Measurements from ENCODE around the gene RPP14. TPM values are rescaled to one million over a fixed set of nuclear protein-coding genes. Genes with fewer than 3 reads are reported as not detected.
"Not testable (repeated sequence)": the region's sequence is repeated elsewhere in the genome, so short reads cannot be mapped to it uniquely, and the experiment has no call there.

The RPP14 gene
- total RNA-seq, 4 donors from 2014 or later, result 8.1 to 15.5 (median 11.1) TPM

DNA sequence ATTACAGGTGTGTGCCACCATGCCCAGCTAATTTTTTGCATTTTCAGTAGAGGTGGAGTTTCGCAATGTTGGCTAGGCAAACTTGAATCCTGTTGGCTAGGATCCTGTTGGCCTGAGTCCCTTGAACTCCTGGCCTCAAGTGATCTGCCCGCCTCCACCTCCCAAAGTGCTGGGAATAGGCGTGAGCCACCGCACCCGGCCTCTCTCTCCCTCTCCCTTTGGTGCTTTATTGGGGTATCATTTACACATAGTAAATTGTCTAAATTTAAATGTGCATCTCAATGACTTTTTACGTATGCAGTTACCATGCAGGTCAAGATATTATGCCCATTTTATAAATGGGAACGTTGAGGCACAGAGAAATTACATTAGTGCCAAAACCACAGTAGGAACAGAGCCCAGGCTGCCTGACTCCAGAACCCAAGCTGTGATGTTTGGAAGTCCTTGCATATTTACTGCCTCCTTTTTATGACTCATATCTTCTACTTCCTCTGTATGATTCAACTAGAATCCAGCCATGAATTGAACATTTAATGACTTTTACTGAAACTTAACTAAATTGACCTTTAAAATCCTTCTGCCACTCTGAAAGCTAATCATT lies 34.0 kb upstream of the RPP14 start:
- 51 to 56% methylated on average over 7 of the region's 7 CpGs for WGBS, 2 donors
- H3K27me3 ChIP-seq, result no peaks in the 10 kb centered on the region
- TF ChIP-seq POLR2A (IDR thresholded peaks at IDR 0.05), result no peak
- TF ChIP-seq, protein P1, sequence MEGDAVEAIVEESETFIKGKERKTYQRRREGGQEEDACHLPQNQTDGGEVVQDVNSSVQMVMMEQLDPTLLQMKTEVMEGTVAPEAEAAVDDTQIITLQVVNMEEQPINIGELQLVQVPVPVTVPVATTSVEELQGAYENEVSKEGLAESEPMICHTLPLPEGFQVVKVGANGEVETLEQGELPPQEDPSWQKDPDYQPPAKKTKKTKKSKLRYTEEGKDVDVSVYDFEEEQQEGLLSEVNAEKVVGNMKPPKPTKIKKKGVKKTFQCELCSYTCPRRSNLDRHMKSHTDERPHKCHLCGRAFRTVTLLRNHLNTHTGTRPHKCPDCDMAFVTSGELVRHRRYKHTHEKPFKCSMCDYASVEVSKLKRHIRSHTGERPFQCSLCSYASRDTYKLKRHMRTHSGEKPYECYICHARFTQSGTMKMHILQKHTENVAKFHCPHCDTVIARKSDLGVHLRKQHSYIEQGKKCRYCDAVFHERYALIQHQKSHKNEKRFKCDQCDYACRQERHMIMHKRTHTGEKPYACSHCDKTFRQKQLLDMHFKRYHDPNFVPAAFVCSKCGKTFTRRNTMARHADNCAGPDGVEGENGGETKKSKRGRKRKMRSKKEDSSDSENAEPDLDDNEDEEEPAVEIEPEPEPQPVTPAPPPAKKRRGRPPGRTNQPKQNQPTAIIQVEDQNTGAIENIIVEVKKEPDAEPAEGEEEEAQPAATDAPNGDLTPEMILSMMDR (IDR thresholded peaks at IDR 0.05), result no peak
- H3K9me3 ChIP-seq, result no peaks in the 10 kb centered on the region
- peak overlapping the region in 1 of 4 donors; percentile 9 for H3K27ac ChIP-seq
- H3K4me3 ChIP-seq, result no peak overlapping the region
- peaks cover 0 to 74% (median 0%) of the 10 kb centered on the region in 3 donors for H3K36me3 ChIP-seq
- intact Hi-C loops (cut with DNase I), result no loop called here
- DNase-seq, result no peak
- H3K4me1 ChIP-seq, result peaks cover 0 to 8% (median 4%) of the 10 kb centered on the region in 3 donors

DNA sequence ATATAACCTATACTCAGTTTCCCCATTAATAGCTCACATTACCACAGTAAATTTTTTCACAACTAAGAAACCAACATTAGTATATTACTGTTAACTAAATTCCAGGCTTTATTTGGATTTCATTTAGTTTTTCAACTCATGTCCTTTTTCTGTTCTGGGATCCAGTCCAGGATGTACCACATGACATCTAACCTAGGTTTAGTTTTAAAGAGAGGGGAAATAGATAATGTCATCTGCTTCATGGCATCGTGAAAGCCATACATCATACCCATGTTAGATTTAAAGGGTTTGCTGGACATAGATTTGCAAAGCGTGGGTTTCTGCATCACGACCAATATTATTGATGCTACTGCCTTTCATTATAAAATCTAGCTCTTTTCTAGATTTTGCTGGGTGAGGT lies 33.2 kb upstream of the RPP14 start:
- Histone ChIP-seq H3K27ac (no peak overlapping the region), H3K9me3 (no peaks in the 10 kb centered on the region), H3K4me1 (peaks cover 0 to 8% (median 4%) of the 10 kb centered on the region in 3 donors), H3K36me3 (peaks cover 0 to 70% (median 0%) of the 10 kb centered on the region in 3 donors), H3K27me3 (no peaks in the 10 kb centered on the region), H3K4me3 (no peak overlapping the region)
- WGBS, 2 donors, result 80 to 83% methylated on average over 3 of the region's 3 CpGs
- no peak for TF ChIP-seq POLR2A (IDR thresholded peaks at IDR 0.05)
- TF ChIP-seq, protein P1 (IDR thresholded peaks at IDR 0.05), result no peak
- intact Hi-C loops (cut with DNase I), result no loop called here
- no peak for DNase-seq

DNA sequence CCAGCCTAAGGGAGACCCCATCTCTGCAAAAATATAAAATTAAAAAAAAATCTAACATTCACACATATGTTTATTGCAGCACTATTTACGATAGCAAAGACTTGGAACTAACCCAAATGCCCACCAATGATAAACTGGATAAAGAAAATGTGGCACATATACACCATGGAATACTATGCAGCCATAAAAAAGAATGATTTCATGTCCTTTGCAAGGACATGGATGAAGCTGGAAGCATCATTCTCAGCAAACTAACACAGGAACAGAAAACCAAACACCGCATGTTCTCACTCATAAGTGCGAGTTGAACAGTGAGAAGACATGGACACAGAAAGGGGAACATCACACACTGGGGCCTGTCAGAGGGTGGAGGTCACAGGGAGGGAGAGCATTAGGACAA lies 32.7 kb upstream of the RPP14 start:
- H3K36me3 ChIP-seq, result peaks cover 0 to 67% (median 0%) of the 10 kb centered on the region in 3 donors
- H3K27ac ChIP-seq; H3K4me3 ChIP-seq; H3K27me3 ChIP-seq; intact Hi-C loops (cut with DNase I); H3K9me3 ChIP-seq; DNase-seq; H3K4me1 ChIP-seq: not testable (repeated sequence)
- WGBS, 2 donors, result 94 to 95% methylated on average over 3 of the region's 3 CpGs

DNA sequence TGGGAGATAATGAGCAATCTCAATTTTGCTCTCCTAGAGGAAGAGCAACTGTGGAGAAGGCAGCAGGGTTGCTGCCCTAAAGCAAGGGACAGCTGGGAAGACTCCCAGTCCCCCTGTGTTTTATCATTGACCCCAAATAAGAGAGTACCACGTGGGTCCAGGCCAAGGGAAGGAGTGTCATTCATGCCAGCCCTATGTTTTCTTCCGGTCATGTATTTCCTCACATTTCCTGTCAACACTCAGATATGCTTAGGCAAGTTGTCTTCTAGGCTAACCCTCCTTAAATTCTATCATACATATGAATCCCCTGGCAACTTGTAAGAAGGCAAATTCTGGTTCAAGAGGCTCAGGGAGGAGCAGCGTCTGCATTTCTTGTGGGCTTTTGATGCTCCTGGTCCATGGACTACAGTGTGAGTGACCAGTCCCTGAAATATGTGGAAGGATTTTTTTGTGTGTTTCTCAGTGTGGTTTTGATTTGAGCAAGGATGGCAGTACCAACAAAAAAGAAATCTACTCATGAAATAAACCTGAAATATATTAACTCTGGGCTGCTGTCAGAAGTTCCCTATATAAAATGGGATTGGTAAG lies 31.9 kb upstream of the RPP14 start:
- intact Hi-C loops (cut with DNase I), result no loop called here
- no peak for TF ChIP-seq POLR2A (IDR thresholded peaks at IDR 0.05)
- TF ChIP-seq, protein P1 (IDR thresholded peaks at IDR 0.05), result no peak
- 52 to 58% methylated on average over 3 of the region's 3 CpGs for WGBS, 2 donors

DNA sequence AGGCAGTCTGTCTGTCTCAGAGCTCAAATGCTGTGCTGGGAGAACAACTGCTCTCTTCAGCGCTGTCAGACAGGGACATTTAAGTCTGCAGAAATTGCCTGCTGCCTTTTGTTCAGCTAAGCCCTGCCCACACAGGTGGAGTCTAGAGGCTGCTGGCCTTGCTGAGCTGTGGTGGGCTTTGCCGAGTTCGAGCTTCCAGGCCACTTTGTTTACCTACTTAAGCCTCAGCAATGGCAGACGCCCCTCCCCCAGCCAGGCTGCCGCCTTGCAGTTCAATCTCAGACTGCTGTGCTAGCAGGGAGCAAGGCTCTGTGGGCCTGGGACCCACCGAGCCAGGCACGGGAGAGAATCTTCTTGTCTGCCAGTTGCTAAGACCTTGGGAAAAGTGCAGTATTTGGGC lies 25.0 kb upstream of the RPP14 start:
- Histone ChIP-seq H3K4me1 (no peaks in the 10 kb centered on the region), H3K27ac (no peak overlapping the region), H3K4me3 (no peak overlapping the region), H3K27me3 (no peaks in the 10 kb centered on the region), H3K9me3 (no peaks in the 10 kb centered on the region), H3K36me3 (peaks cover 5 to 73% (median 7%) of the 10 kb centered on the region in 3 donors)
- intact Hi-C loops (cut with DNase I), result no loop called here
- no peak for DNase-seq
- TF ChIP-seq, protein P1 (IDR thresholded peaks at IDR 0.05), result no peak
- no peak for TF ChIP-seq POLR2A (IDR thresholded peaks at IDR 0.05)
- 81 to 100% methylated on average over 1 to 3 of the region's 7 CpGs for WGBS, 2 donors

More for the DNA sequence above, 31.9 kb upstream of the RPP14 start:
- H3K27me3 ChIP-seq, result no peaks in the 10 kb centered on the region
- H3K4me3 ChIP-seq, result no peak overlapping the region
- H3K27ac ChIP-seq, result no peak overlapping the region
- DNase-seq, result no peak
- H3K9me3 ChIP-seq, result no peaks in the 10 kb centered on the region
- H3K4me1 ChIP-seq, result peaks cover 0 to 8% (median 4%) of the 10 kb centered on the region in 3 donors
- peaks cover 0 to 60% (median 0%) of the 10 kb centered on the region in 3 donors for H3K36me3 ChIP-seq

All from esophagus squamous epithelium (tissue), 5 donors.